Choroid plexus epithelial cell (primary cell): ENCODE data around the gene SIN3B.

Experiments used
- DNase-seq: peaks from one replicate; pipeline ENCODE4 v3.0.0-alpha.2; 2010; ENCODE audit warnings: low read depth
- H3K4me3 ChIP-seq: 2 replicates; pipeline ENCODE4 v1.5.1; 2011; ENCODE audit warnings: low read depth, mild to moderate bottlenecking, control low read depth, low read length, moderate library complexity
- CTCF ChIP-seq: conservative IDR thresholded peaks from 2 replicates; pipeline ENCODE4 v1.5.1; 2011; ENCODE audit warnings: low read depth, mild to moderate bottlenecking, control low read depth, inconsistent platforms, low read length, moderate library complexity

The SIN3B gene

DNA sequence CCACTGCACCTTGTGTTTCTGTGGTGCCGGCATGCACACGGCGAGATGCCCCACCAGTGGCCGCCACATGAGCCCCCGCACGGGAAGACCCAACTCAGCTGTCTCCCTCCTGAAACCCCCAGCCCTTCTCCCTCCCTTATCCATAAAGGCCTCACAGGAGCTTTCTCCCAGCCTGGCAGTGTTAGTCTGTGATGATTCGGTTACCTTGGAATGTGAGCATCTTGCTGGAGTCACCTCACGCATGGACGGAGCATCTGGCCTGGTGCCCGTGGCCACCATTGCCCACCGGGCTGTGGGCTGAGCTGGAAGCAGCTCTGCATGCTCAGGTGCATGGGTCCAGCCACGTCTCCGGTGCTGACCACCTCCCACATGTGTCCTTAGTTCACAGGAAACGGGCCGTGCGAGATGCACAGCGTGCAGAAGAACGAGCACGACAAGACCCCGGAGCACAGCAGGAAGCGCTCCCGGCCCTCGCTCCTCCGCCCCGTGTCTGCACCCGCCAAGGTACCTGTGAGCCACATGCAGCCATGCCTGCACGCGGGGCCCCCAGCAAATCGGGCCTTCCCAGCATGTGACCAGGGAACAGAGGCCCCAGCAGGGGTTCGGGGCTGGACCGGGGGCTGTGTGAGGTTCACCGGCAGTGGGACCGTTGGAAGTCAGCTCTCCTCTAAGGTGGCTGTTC, 22.0 kb downstream of the SIN3B start:
- DNase-seq = peak; percentile 50
- no peak for TF ChIP-seq CTCF

DNA sequence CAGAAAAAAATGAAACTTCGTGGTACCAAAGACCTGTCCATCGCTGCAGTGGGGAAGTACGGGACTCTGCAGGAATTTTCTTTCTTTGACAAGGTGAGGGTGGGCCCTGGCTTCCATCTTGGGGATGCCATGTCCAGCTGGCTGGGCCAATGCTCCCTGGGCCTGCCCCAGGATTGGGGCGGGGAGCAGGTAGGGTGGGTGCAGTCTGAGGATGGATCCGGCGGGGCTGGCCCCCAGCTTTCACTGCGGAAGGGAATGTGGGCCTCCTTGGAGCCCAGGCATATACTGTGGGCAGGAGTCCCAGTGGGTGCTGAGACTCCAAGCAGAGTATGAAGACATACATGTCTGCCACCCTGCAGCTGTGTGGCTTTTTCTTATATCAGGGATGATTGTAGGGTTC, 23.9 kb downstream of the SIN3B start:
- no peak overlapping the region for H3K4me3 ChIP-seq
- TF ChIP-seq CTCF = no peak

More for the DNA sequence above, 22.0 kb downstream of the SIN3B start:
- no peak overlapping the region for H3K4me3 ChIP-seq

DNA sequence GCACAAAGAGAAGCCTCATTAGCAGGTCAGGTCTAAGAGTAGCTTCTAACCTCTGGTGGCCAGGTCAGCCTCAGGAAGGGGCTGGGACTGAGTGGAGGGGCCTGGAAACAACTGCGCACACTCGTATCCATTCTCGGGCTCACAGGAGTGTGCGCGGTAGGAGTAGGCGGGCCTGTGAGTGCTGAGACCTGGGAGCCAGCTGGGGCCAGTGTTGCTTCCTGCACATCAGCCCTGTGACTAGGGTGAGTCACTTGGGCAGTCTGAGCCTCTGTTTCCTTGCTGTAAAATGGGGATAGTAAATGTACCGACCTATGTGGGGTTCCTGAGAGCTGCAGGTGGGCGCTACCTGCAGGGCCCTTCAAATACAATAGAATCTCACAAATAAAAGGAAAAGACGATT, 26.9 kb downstream of the SIN3B start:
- no peak overlapping the region for H3K4me3 ChIP-seq
- DNase-seq = no peak
- TF ChIP-seq CTCF = no peak

More for the DNA sequence above, 23.9 kb downstream of the SIN3B start:
- DNase-seq = no peak

DNA sequence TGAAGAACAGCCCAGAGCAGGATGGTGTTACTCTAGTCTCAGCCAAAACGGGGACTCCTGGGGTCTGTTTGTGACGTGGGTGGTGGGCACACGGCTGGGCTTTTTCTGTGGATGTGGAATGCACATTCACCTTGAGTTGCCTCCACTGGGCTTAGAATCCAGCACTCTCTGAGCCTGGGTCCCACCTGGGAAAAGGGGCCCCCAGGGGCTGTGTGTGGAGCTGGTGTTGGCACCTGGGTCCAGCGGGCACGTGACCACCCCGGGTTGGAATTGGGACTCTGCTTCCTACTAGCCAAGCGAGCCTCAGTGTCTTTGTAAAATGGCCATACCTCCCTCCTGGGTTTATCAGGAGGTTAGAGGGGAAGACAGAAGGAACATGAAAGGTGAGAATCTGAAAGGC, 30.4 kb downstream of the SIN3B start:
- no peak for DNase-seq
- no peak for TF ChIP-seq CTCF
- H3K4me3 ChIP-seq = no peak overlapping the region

GRCh38 chr19:16860118-16860517, 30.9 kb downstream of the SIN3B start:
- DNase-seq = no peak
- H3K4me3 ChIP-seq = no peak overlapping the region
- no peak for TF ChIP-seq CTCF

DNA sequence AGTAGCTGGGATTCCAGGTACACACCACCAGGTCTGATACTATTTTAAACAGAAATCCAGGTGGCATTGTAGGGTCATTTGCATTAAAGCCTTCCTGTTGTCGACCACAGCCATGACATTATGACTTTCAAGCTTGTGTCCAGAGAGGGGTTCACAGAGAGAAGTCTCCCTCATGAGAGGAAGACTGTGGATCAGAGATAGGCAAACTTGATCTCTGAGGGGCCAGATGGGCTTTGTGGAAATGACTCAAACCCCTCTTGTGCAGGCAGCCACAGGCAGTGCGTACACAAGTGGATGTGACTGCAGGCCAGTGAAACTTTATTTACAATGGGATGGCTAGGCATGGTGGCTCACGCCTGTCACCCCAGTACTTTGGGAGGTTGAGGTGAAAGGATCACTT, 31.8 kb downstream of the SIN3B start:
- no peak overlapping the region for H3K4me3 ChIP-seq
- DNase-seq = no peak
- no peak for TF ChIP-seq CTCF

DNA sequence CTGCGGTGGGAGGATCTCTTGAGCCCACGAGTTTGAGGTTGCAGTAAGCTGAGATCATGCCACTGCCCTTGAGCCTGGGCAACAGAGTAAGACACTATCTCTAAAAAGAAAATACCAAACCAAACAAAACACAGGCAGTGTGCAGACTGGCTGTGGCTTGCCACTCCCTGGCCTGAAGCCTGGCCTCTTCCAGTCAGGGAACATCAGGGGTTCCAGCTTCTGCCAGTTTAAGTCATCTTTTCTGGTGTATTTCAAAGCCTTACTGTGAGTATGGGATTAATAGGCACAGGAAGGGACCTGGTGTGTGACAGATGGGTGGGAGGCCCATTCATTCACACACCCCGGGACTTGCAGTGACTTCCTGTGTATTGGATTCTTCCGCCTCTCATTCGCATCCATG, 32.6 kb downstream of the SIN3B start:
- DNase-seq = peak; percentile 11
- no peak overlapping the region for H3K4me3 ChIP-seq
- no peak for TF ChIP-seq CTCF
